ENCODE data around the gene ARPC5. TPM values are rescaled to one million over a fixed set of nuclear protein-coding genes. Genes with fewer than 3 reads are reported as not detected.

The ARPC5 gene
- total and polyA plus RNA-seq, 10 of the 15 experiments (the other 5 are each of a cell fraction or from before 2014, with no cell fraction given) = 238 to 784 (median 309) TPM

GRCh38 chr1:183635606-183636333 lies at the start of gene ARPC5 (continued):
- TF ChIP-seq RAD21 (IDR thresholded peaks at IDR 0.05; ENCODE audit: insufficient read depth, low read depth, low read length) (no peak), NBN (IDR thresholded peaks at IDR 0.05) (peak; percentile 55; the same call in 1 of the 2 replicates), SMARCA5 (IDR thresholded peaks at IDR 0.05) (peak; percentile 81; the same call in 1 of the 2 replicates), ZNF384 (IDR thresholded peaks at IDR 0.05; ENCODE audit: borderline replicate concordance, low read depth, low read length) (no peak), CEBPZ (IDR thresholded peaks at IDR 0.05; ENCODE audit: low read depth, low read length) (no peak), ZZZ3 (IDR thresholded peaks at IDR 0.05; ENCODE audit: control insufficient read depth, insufficient read length, low read depth) (no peak), ELK1 (IDR thresholded peaks at IDR 0.05; ENCODE audit: low read depth, low read length) (no peak), SUZ12 (IDR thresholded peaks at IDR 0.05; ENCODE audit: unreplicated experiment) (no peak), ZNF592 (IDR thresholded peaks at IDR 0.05) (no peak), SIN3A (IDR thresholded peaks at IDR 0.05; ENCODE audit: low read depth, low read length) (peak; percentile 58), CREM (IDR thresholded peaks at IDR 0.05; ENCODE audit: low read depth) (peak; percentile 62; the same call in 1 of the 2 replicates), HDAC2 (IDR thresholded peaks at IDR 0.05) (no peak), MYB (IDR thresholded peaks at IDR 0.05; ENCODE audit: borderline replicate concordance, low read depth, low read length) (no peak), FOS (IDR thresholded peaks at IDR 0.05; ENCODE audit: borderline replicate concordance, extremely low read depth, insufficient read length) (no peak), KLF5 (IDR thresholded peaks at IDR 0.05; ENCODE audit: partially characterized antibody) (no peak), ZNF687 (IDR thresholded peaks at IDR 0.05) (no peak)

All from GM12878 (cell line).